ENCODE results near the gene CREB3L4.

GRCh38 chr1:154012129-154012528 lies 44.4 kb downstream of the CREB3L4 start:
- no peak for TF ChIP-seq CTCF (IDR thresholded peaks at IDR 0.05)
- TF ChIP-seq POLR2AphosphoS5 (IDR thresholded peaks at IDR 0.05): no peak
